Fibroblast of the conjunctiva (primary cell): ENCODE results near the gene AHRR.
"Not testable (repeated sequence)": the region's sequence is repeated elsewhere in the genome, so short reads cannot be mapped to it uniquely, and the experiment has no call there.

ENCODE experiments used
- DNase-seq: peaks from one replicate; pipeline ENCODE4 v3.0.0-alpha.2; 2010; ENCODE audit warnings: low read depth

The AHRR gene

DNA sequence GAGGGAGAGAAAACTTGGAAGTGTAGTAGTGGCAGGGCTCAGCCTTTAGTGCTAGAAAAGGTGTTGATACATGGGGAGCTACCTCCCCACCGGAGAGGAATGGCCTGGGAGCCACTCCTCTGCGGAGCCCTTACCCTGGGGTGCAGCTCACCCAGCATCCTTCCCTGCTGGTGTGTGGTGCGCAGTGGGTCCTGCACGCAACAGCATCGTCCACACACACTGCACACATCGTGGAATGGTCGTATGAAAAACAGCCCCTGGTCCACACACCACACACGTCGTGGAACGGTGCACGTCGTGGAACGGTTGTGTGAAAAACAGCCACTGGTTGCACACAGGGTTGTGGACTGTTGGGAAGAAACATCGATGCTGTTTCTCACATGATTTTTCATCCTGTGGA is 16.1 kb upstream of the AHRR start:
- no peak for DNase-seq

- DNase-seq, result no peak
Measured at GRCh38 chr5:306011-306805, 15.3 kb upstream of the AHRR start.

GRCh38 chr5:307306-307705 is 14.2 kb upstream of the AHRR start:
- DNase-seq, result no peak

DNA sequence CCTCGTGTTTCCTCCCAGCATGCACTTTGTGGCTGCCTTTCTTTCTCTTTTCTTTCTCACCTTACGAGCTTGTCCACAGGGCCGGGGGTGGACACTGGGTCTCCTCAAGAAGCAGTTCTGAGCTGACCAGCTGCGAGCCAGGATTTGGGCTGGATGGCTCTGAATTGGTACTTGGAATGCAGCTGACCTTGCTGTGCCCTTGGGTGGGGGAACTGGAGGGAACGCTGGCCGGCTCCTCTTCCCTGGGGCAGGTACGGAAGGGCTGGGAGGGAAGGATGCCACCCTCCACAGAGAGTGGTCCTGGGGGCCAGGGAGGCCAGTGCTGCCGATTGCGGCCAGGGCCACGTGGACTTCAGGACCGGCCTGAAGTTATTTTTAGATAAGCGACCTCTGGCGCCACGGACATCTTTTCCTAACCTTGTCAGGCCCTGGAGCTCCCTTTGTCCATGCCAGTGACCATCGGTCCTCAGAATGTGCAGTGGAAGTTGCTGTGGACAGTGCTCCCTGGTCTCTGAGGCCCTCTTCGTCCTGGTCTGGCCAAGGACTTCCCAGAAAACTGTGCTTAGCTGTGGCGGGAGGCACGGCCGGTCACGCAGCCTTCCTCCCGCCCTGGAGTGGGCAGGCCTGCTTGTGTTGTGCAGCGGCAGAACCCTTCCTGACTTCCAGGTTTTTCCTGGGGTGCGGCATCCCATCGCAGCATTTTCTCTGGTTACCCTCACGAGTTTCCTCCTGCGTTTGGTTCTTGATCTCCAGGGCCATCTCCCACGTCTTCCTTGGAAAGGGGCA is 13.5 kb upstream of the AHRR start:
- DNase-seq, result no peak

DNA sequence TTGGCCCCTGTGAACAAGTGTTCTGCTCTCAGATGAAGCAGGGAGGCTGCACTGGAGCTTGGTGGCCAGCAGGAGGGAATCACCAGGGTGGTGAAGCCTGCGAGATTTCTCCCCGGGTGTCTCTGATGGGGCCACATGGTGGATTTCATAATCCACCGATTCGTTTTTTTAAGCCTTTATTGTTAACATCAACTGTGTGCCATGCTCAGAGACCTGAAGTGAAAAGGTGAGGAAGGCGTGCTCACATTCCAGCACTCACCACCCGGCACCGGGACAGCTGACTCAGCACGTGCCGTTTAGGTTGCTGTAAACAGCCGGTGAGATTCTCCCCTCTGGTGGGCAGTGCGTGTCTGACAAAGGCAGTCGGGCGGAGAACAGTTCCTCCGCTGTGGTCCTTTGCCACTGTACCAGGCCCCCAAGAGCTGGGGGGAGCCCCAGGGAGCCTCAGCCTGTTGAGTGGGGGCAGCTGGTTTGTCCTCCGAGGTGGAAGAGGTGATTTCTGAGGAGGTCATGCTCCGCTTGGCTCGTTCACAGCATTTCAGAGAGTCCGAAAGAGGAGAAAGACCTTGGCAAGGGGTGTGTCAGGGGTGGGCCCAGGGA is 12.7 kb upstream of the AHRR start:
- no peak for DNase-seq

DNA sequence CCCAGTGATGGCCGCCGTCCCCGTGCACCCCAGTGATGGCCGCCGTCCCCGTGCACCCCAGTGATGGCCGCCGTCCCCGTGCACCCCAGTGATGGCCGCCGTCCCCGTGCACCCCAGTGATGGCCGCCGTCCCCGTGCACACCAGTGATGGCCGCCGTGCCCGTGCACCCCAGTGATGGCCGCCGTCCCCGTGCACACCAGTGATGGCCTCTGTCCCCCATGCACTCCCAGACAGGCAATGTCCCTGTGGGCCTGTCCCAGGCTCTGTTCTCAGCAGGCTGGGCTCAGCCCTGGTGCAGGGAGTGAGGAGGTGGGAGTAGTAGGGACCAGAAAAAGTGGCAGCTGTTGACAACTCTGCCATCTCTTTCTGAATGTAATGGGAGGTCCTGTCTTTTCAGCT is 11.7 kb upstream of the AHRR start:
- DNase-seq, result not testable (repeated sequence)

DNA sequence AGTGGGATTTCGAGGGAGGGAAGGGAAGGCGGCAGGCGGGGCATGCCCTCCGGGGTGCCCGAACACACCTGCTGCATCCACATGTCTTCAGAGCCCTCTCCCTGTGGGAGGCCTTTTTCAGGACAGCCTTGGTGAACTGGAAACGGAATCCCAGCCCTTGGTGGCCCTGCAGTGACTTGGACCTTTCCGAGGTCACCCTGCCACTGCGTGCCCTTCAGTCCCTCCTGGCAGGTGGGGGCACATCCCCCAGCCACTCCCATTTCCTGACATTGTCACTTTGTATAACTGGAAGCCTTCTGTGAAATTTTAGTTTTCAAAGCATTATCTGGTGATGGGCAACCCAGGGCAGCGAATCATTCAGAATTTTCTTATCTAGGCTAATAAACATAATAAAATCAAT is 11.0 kb upstream of the AHRR start:
- no peak for DNase-seq

GRCh38 chr5:310941-311434 is 10.5 kb upstream of the AHRR start:
- no peak for DNase-seq

GRCh38 chr5:311963-312362 is 9.6 kb upstream of the AHRR start:
- DNase-seq, result no peak

DNA sequence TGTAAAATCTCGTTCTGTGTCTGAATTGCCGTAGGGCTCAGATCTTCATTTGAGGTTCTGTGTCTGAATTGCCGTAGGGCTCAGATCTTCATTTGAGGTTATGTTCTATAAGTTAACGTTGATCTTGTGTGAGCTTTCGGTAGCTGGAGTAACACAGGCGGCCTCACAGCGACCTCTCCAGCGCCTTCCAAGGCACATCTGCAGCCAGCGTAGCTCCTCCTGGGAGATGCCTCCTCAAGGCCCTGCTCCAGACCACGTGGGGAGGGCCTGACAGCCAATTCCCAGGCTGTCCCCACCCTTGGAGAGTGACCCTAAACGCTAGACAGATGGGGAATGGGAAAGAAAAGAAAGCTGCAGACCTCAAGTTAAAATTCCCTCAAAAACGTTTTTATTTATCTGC is 8.7 kb upstream of the AHRR start:
- DNase-seq, result no peak

- no peak for DNase-seq
Measured at GRCh38 chr5:313265-313664, 8.2 kb upstream of the AHRR start.

GRCh38 chr5:313806-314376 is 7.6 kb upstream of the AHRR start:
- DNase-seq, result no peak

DNA sequence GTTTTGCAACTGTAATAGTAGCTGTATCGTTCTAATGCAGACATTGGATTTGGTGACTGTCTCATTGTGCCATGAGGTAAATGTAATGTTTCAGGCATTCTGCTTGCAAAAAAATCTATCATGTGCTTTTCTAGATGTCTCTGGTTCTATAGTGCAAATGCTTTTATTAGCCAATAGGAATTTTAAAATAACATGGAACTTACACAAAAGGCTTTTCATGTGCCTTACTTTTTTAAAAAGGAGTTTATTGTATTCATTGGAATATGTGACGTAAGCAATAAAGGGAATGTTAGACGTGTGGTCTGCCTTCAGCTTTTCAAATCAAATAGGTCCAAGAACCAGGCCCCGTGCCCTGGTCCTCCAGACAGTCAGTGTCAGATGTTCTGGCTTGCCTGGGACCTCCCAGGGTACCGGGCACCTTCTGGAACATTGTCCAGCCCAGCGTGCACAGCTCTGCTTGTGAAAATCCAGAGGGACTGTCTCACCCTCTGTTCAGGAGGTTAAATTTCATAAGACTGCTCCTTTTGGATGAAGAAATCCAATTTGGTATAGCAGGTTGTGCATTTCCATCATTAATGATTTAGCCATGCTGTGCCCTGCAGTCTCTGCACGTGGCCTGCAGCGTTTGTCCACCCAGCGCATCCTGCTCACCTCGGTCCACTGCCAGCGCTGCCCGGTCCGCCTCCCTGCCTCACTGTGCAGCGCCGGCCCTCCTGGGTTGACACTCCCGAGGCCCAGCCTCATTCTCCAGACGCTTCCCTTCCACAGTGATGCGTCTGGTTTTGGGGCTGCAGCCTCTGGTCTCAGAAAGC is 6.6 kb upstream of the AHRR start:
- DNase-seq, result no peak

DNA sequence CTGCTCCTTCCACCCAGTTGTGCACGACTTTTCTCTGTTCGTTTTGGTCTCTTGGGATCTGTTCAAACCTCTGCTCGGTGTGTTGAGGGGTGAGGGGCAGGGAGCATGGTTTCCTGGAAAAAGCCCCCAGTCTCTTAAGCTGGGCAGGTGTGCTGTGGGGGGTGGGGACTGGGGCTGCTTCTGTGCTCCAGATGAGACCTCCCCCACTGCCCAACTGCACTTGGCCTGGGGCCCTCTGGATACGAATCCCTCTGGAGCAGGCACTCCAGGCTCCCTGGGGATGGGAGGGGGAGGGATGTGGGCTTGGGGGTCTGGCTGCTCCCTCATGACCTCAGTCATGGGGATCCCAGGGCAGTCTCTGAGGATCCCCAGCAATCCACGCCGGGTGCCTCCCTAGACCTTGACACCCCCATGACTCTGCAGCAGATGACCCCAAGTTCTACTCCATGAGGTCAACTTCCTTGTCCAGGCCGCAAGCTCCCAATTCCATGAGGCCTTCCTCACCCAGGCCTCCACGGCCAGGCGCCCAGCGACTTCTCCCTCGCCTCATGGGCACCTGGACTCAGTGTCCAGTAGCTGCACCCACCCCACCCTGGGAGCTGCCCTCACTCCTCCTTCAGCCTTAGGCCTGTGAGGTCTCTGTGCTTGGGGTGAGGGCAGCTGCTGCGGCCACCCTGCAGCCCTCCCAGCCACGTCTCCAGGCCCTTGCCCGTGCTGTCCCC is 5.9 kb upstream of the AHRR start:
- DNase-seq, result no peak

- no peak for DNase-seq
Measured at GRCh38 chr5:316210-317085, 5.1 kb upstream of the AHRR start.

DNA sequence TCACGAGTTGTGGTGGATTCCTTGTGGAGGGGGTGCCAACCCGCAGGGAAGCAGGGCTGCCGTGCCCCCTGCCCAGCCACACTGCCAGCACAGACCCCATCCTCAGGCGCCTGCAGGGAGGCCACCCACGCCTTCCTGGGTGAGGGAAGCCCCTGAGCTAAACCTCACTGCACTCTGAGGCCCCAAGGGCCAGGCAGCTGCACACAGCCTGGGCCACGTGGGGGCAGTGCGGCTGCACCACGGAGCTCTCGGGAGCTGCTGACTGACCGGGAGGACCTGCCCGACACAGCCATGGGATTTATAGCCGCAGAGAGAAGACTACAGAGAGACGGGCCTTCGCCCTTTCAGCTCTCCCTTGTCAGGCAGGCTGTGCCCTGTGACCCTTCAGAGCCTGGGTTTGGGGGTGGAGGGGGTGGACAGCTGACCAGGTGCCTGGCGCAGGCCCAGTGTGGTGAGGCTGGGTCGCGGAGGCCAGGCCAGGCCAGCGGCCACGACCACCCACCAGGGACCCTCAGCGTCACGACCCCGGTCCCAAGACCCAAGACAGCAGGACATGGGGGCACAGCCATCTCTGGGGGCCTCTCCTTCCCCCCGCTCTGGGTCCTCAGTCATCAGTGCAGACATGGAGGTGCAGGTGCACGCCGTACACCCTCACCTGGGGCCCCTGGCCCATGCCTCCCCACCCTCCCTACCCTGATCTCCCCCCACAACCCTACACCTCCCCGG is 4.3 kb upstream of the AHRR start:
- peak; percentile 44 for DNase-seq

DNA sequence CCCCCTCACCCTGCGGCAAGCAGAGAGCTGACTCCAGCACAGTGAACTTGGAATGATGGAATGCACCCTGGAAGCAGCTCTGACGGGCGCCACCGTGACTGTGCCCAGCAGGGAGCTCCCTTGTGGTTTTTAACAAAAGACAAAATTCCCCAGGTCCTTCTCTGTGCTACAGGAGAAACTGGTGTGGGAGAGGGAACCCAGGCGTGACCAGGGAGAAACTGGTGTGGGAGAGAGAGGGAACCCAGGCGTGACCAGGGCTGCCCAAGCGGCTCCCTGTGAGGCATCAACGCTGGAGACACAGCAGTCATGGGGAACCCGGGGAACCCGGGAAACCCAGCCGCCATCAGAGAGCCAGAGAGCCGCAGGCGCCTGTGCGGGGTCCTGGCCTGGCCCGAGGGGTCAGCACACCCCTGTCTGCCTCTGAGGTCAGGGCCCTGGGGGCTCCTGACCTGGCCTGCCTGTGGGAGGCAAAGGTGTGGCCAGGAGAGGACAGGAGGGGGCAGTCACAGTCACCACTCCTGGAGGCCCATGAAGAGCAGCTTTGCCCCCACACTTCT is 3.1 kb upstream of the AHRR start:
- no peak for DNase-seq

DNA sequence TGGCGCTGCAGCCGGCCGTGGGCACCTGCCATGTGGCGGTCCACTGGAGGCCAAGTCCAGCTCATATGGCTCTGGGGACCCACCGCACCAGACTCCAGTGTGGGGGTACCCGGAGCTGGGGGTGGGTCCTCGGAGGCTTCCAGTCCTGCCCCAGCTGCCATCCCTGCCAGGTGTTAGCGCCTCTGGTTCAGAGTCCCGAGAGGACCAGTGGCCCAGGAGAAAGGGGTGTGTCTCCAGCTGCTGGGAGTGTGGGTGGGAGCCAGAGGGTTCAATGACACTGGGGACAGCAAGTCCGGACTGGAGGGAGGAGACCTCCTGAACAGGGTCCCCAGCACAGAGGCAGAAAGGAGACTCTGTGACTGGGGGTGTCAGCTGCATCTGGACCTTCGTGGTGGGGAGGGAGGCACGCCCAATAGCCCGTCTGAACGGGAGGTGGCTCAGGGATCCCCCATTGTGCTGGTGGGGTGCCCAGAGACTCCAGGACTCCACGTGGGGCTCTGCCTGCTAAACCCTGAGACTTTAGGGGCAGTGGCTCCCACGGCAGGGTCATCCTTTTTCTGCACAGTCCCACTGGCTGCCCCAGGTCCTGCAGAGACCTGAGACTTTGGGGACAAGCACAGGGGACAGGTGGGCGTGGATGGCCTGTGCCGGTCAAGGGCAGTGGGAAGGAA is 2.4 kb upstream of the AHRR start:
- DNase-seq, result no peak
